ENCODE results near the gene HDDC3. TPM values are rescaled to one million over a fixed set of nuclear protein-coding genes. Genes with fewer than 3 reads are reported as not detected.

Gene HDDC3
- polyA plus RNA-seq, 1 donor (not counting 4 experiments of a cell fraction or from before 2014, with no cell fraction given): 11.8 TPM

- FAIRE-seq (no peak), DNase-seq (ENCODE audit: low read depth, low spot score) (no peak)
- peaks cover 8 to 20% of the 10 kb centered on the region in 2 experiments for H3K36me3 ChIP-seq (ENCODE audit: control insufficient read depth in 2 of 2, extremely low read depth in 1 of 2, insufficient read depth in 2 of 2, low read length in 2 of 2)
- H3K9ac ChIP-seq (ENCODE audit: control insufficient read depth, extremely low read depth, insufficient read depth, low read length): no peak overlapping the region
- no peaks in the 10 kb centered on the region for H3K27me3 ChIP-seq (ENCODE audit: control insufficient read depth, extremely low read depth, insufficient read depth, low read length)
- no peak overlapping the region for H3K27ac ChIP-seq (ENCODE audit: control insufficient read depth, insufficient read depth, low read length)
- no peaks in the 10 kb centered on the region for H3K9me1 ChIP-seq (ENCODE audit: control insufficient read depth, extremely low read depth, insufficient read depth, low read length)
- H3K4me3 ChIP-seq (ENCODE audit: control insufficient read depth in 2 of 3, extremely low read depth in 1 of 3, insufficient read depth in 2 of 3, low read depth in 1 of 3, low read length in 3 of 3): no peak overlapping the region
- H3K4me2 ChIP-seq (ENCODE audit: control insufficient read depth, extremely low read depth, insufficient read depth, low read depth, low read length): no peak overlapping the region
- H2AFZ ChIP-seq (ENCODE audit: control insufficient read depth, low read length): no peak overlapping the region
- H4K20me1 ChIP-seq (ENCODE audit: control insufficient read depth, extremely low read depth, insufficient read depth, low read length): no peaks in the 10 kb centered on the region
- H3K9me3 ChIP-seq (ENCODE audit: control insufficient read depth, low read depth, low read length): no peaks in the 10 kb centered on the region
- no peak for TF ChIP-seq EZH2 (IDR thresholded peaks at IDR 0.05; ENCODE audit: low read length)
- TF ChIP-seq, protein P1, sequence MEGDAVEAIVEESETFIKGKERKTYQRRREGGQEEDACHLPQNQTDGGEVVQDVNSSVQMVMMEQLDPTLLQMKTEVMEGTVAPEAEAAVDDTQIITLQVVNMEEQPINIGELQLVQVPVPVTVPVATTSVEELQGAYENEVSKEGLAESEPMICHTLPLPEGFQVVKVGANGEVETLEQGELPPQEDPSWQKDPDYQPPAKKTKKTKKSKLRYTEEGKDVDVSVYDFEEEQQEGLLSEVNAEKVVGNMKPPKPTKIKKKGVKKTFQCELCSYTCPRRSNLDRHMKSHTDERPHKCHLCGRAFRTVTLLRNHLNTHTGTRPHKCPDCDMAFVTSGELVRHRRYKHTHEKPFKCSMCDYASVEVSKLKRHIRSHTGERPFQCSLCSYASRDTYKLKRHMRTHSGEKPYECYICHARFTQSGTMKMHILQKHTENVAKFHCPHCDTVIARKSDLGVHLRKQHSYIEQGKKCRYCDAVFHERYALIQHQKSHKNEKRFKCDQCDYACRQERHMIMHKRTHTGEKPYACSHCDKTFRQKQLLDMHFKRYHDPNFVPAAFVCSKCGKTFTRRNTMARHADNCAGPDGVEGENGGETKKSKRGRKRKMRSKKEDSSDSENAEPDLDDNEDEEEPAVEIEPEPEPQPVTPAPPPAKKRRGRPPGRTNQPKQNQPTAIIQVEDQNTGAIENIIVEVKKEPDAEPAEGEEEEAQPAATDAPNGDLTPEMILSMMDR (optimal IDR thresholded peaks at IDR 0.05 in 1 of 3, IDR thresholded peaks at IDR 0.05 in 1 of 3, conservative IDR thresholded peaks at IDR 0.05 in 1 of 3; ENCODE audit: extremely low read depth in 1 of 3, insufficient read depth in 2 of 3, low read length in 3 of 3): no peak
- dilution Hi-C loops (cut with MboI; ENCODE audit: extremely low pct_ligation_motif_present, low sequenced_read_pairs): no loop called here
- no peaks in the 10 kb centered on the region for H3K4me1 ChIP-seq (ENCODE audit: control insufficient read depth, extremely low read depth, insufficient read depth, low read length)
- no peaks in the 10 kb centered on the region for H3K79me2 ChIP-seq (ENCODE audit: control insufficient read depth, insufficient read depth, low read length)
Measured at GRCh38 chr15:90882781-90883525, 49.4 kb downstream of the HDDC3 start.

GRCh38 chr15:90881978-90882721, 50.2 kb downstream of the HDDC3 start:
- Histone ChIP-seq H3K4me1 (ENCODE audit: control insufficient read depth, extremely low read depth, insufficient read depth, low read length) (no peaks in the 10 kb centered on the region), H3K79me2 (ENCODE audit: control insufficient read depth, insufficient read depth, low read length) (no peaks in the 10 kb centered on the region), H3K27me3 (ENCODE audit: control insufficient read depth, extremely low read depth, insufficient read depth, low read length) (no peaks in the 10 kb centered on the region), H3K9ac (ENCODE audit: control insufficient read depth, extremely low read depth, insufficient read depth, low read length) (no peak overlapping the region), H4K20me1 (ENCODE audit: control insufficient read depth, extremely low read depth, insufficient read depth, low read length) (no peaks in the 10 kb centered on the region), H3K9me3 (ENCODE audit: control insufficient read depth, low read depth, low read length) (no peaks in the 10 kb centered on the region), H2AFZ (ENCODE audit: control insufficient read depth, low read length) (no peak overlapping the region), H3K9me1 (ENCODE audit: control insufficient read depth, extremely low read depth, insufficient read depth, low read length) (no peaks in the 10 kb centered on the region), H3K4me3 (ENCODE audit: control insufficient read depth in 2 of 3, extremely low read depth in 1 of 3, insufficient read depth in 2 of 3, low read depth in 1 of 3, low read length in 3 of 3) (no peak overlapping the region), H3K36me3 (ENCODE audit: control insufficient read depth in 2 of 2, extremely low read depth in 1 of 2, insufficient read depth in 2 of 2, low read length in 2 of 2) (peaks cover 11 to 27% of the 10 kb centered on the region in 2 experiments), H3K27ac (ENCODE audit: control insufficient read depth, insufficient read depth, low read length) (no peak overlapping the region), H3K4me2 (ENCODE audit: control insufficient read depth, extremely low read depth, insufficient read depth, low read depth, low read length) (no peak overlapping the region)
- FAIRE-seq (no peak), DNase-seq (ENCODE audit: low read depth, low spot score) (no peak)
- TF ChIP-seq, protein P1 (optimal IDR thresholded peaks at IDR 0.05 in 1 of 3, IDR thresholded peaks at IDR 0.05 in 1 of 3, conservative IDR thresholded peaks at IDR 0.05 in 1 of 3; ENCODE audit: extremely low read depth in 1 of 3, insufficient read depth in 2 of 3, low read length in 3 of 3): no peak
- no peak for TF ChIP-seq EZH2 (IDR thresholded peaks at IDR 0.05; ENCODE audit: low read length)
- dilution Hi-C loops (cut with MboI; ENCODE audit: extremely low pct_ligation_motif_present, low sequenced_read_pairs): no loop called here
